HG02642 (cell line): Measurements from ENCODE around the gene IL22RA2.

Source experiments
- ATAC-seq: cut with Tn5 transposase; IDR thresholded peaks from one replicate; pipeline ENCODE4 v1.9.1; 2021; ENCODE audit warnings: mild to moderate bottlenecking; ENCODE audit not compliant: unreplicated experiment, poor library complexity

Gene IL22RA2

GRCh38 chr6:137200288-137200687 is 26.8 kb upstream of the IL22RA2 start:
- no peak for ATAC-seq

GRCh38 chr6:137197684-137198645 is 24.5 kb upstream of the IL22RA2 start:
- no peak for ATAC-seq

GRCh38 chr6:137193256-137194070 is 20.0 kb upstream of the IL22RA2 start:
- ATAC-seq = no peak

GRCh38 chr6:137192821-137193220 is 19.4 kb upstream of the IL22RA2 start:
- ATAC-seq = no peak

- no peak for ATAC-seq
Measured at GRCh38 chr6:137191670-137192069, 18.2 kb upstream of the IL22RA2 start.

- no peak for ATAC-seq
Measured at GRCh38 chr6:137191236-137191635, 17.8 kb upstream of the IL22RA2 start.

GRCh38 chr6:137190583-137191094 is 17.2 kb upstream of the IL22RA2 start:
- ATAC-seq = no peak

GRCh38 chr6:137188855-137189254 is 15.4 kb upstream of the IL22RA2 start:
- ATAC-seq = no peak

GRCh38 chr6:137185290-137185689 is 11.8 kb upstream of the IL22RA2 start:
- ATAC-seq = no peak

GRCh38 chr6:137182654-137183073 is 9.2 kb upstream of the IL22RA2 start:
- no peak for ATAC-seq

GRCh38 chr6:137181891-137182653 is 8.6 kb upstream of the IL22RA2 start:
- ATAC-seq = no peak

- no peak for ATAC-seq
Measured at GRCh38 chr6:137177611-137178010, 4.2 kb upstream of the IL22RA2 start.

GRCh38 chr6:137176729-137177128 is 3.3 kb upstream of the IL22RA2 start:
- no peak for ATAC-seq

GRCh38 chr6:137175868-137176245 is 2.4 kb upstream of the IL22RA2 start:
- no peak for ATAC-seq

- ATAC-seq = no peak
Measured at GRCh38 chr6:137175157-137175867, 1.9 kb upstream of the IL22RA2 start.

- ATAC-seq = no peak
Measured at GRCh38 chr6:137172734-137173431, 561 bp downstream of the IL22RA2 start.

GRCh38 chr6:137171824-137172733 is 1.4 kb downstream of the IL22RA2 start:
- no peak for ATAC-seq

- ATAC-seq = no peak
Measured at GRCh38 chr6:137171053-137171374, 2.4 kb downstream of the IL22RA2 start.
